PFSK-1 (cell line): ENCODE measurements around the gene NHLRC1.

Source experiments
- REST ChIP-seq, 2 experiments: IDR thresholded peaks; 2 replicates each; pipeline versions ENCODE4 v1.6.1 to v1.8.0; 2011 to 2012; ENCODE audit warnings: low read depth in 2 of 2, low read length in 2 of 2, control low read depth in 1 of 2, inconsistent platforms in 1 of 2, mild to moderate bottlenecking in 1 of 2, moderate library complexity in 1 of 2; ENCODE audit not compliant: insufficient read depth in 1 of 2
- TAF1 ChIP-seq: IDR thresholded peaks from 2 replicates; pipeline ENCODE4 v1.6.1; 2012; ENCODE audit warnings: low read length, control low read depth, borderline replicate concordance; ENCODE audit not compliant: insufficient read depth

- no peak for TF ChIP-seq TAF1
- no peak for TF ChIP-seq REST (IDR thresholded peaks at IDR 0.05; ENCODE audit: insufficient read depth in 1 of 2, low read depth in 2 of 2, low read length in 2 of 2)
Observed at GRCh38 chr6:18138906-18139305, 16.4 kb upstream of the NHLRC1 start.
